Astrocyte of the cerebellum (primary cell): Measurements from ENCODE around the gene ZNF354C.
"Not testable (repeated sequence)": the region's sequence is repeated elsewhere in the genome, so short reads cannot be mapped to it uniquely, and the experiment has no call there.

Experiments
- DNase-seq: peaks from one replicate; pipeline ENCODE4 v3.0.0-alpha.2; 2011; ENCODE audit warnings: low read depth
- H3K4me3 ChIP-seq: 2 replicates; pipeline ENCODE4 v1.5.1; 2011; ENCODE audit warnings: mild to moderate bottlenecking, low read depth, low read length, moderate library complexity
- in situ Hi-C: cut with HindIII; loops from 2 replicates; pipeline ENCODE4 v1.10.0; 2017; ENCODE audit warnings: low sequenced_read_pairs
- TF ChIP-seq, protein P1 (sequence below): IDR thresholded peaks from 2 replicates; pipeline ENCODE4 v1.5.1; 2012; ENCODE audit warnings: low read length, low read depth, moderate library complexity, mild to moderate bottlenecking; ENCODE audit errors: missing control alignments

The ZNF354C gene

GRCh38 chr5:179080724-179081123 lies 20.6 kb downstream of the ZNF354C start:
- TF ChIP-seq, protein P1, sequence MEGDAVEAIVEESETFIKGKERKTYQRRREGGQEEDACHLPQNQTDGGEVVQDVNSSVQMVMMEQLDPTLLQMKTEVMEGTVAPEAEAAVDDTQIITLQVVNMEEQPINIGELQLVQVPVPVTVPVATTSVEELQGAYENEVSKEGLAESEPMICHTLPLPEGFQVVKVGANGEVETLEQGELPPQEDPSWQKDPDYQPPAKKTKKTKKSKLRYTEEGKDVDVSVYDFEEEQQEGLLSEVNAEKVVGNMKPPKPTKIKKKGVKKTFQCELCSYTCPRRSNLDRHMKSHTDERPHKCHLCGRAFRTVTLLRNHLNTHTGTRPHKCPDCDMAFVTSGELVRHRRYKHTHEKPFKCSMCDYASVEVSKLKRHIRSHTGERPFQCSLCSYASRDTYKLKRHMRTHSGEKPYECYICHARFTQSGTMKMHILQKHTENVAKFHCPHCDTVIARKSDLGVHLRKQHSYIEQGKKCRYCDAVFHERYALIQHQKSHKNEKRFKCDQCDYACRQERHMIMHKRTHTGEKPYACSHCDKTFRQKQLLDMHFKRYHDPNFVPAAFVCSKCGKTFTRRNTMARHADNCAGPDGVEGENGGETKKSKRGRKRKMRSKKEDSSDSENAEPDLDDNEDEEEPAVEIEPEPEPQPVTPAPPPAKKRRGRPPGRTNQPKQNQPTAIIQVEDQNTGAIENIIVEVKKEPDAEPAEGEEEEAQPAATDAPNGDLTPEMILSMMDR = no peak
- H3K4me3 ChIP-seq = no peak overlapping the region
- no peak for DNase-seq
- in situ Hi-C loops = no loop called here

DNA sequence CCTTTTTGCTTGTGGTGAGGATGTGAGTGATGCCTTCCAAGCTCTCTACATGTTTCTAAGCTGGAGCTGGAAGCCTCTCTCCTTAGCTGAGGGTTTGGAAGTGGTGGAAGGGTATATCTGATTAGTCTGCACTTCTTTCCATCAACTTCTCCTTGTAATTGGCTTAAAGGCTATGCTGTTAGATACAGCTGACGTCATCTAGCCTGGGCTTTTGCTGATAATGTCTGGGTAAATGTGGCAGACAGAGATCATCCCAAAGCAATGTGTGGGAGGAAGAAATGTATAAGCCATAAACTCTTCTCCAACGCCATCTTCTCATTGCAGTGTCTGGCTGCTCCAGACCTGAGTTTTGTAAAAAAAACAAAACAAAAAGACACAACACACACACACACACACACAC lies 29.3 kb downstream of the ZNF354C start:
- H3K4me3 ChIP-seq = no peak overlapping the region
- in situ Hi-C loops = no loop called here
- DNase-seq = no peak
- TF ChIP-seq, protein P1 = no peak

GRCh38 chr5:179101282-179101681 lies 41.1 kb downstream of the ZNF354C start:
- H3K4me3 ChIP-seq, in situ Hi-C loops, DNase-seq: not testable (repeated sequence)

DNA sequence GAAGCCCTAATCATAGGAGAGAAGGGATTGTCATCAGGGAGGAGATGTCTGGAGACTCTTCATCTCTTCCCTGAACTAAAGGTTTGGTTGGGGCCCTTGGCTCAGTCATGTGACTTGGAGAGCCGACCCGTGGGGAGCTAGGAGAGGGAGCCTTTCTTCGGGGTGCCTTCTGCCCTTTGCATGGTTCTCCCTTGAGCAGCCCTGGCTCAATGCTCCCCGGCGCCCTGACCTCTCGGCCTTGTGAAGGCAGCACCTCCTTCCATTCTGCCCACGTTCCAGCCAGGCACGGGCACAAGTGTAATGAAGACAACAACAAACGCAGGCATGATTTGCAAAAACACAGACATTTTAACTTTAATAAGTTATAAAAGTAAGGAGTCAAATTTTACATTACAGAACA lies 50.4 kb downstream of the ZNF354C start:
- no peak for DNase-seq
- in situ Hi-C loops = no loop called here
- TF ChIP-seq, protein P1 = no peak
- H3K4me3 ChIP-seq = no peak overlapping the region

GRCh38 chr5:179111267-179112207 lies 51.4 kb downstream of the ZNF354C start:
- DNase-seq = no peak
- TF ChIP-seq, protein P1 = no peak
- no peak overlapping the region for H3K4me3 ChIP-seq
- in situ Hi-C loops = no loop called here

GRCh38 chr5:179112469-179113142 lies 52.4 kb downstream of the ZNF354C start:
- in situ Hi-C loops = no loop called here
- no peak overlapping the region for H3K4me3 ChIP-seq
- TF ChIP-seq, protein P1 = no peak
- no peak for DNase-seq

GRCh38 chr5:179113143-179113530 lies 53.0 kb downstream of the ZNF354C start:
- TF ChIP-seq, protein P1 = no peak
- no peak for DNase-seq
- no peak overlapping the region for H3K4me3 ChIP-seq
- in situ Hi-C loops = no loop called here
